GM21526 (cell line): ENCODE measurements around the gene CDON.

ENCODE experiments used
- ATAC-seq: cut with Tn5 transposase; IDR thresholded peaks from one replicate; pipeline ENCODE4 v1.9.1; 2021; ENCODE audit warnings: moderate library complexity; ENCODE audit not compliant: unreplicated experiment, low FRiP score

The CDON gene

GRCh38 chr11:125959511-125959910 is 103.2 kb downstream of the CDON start:
- ATAC-seq, result no peak

- ATAC-seq, result no peak
Observed at GRCh38 chr11:125958872-125959400, 103.7 kb downstream of the CDON start.

GRCh38 chr11:125957618-125958332 is 104.9 kb downstream of the CDON start:
- ATAC-seq, result no peak

- no peak for ATAC-seq
Observed at GRCh38 chr11:125956391-125957134, 106.1 kb downstream of the CDON start.

- no peak for ATAC-seq
Observed at GRCh38 chr11:125955856-125956255, 106.8 kb downstream of the CDON start.

GRCh38 chr11:125954945-125955640 is 107.6 kb downstream of the CDON start:
- ATAC-seq, result no peak

GRCh38 chr11:125954123-125954944 is 108.3 kb downstream of the CDON start:
- no peak for ATAC-seq

GRCh38 chr11:125953401-125953935 is 109.2 kb downstream of the CDON start:
- ATAC-seq, result no peak

- no peak for ATAC-seq
Observed at GRCh38 chr11:125952973-125953372, 109.7 kb downstream of the CDON start.

GRCh38 chr11:125952559-125952958 is 110.1 kb downstream of the CDON start:
- no peak for ATAC-seq

- no peak for ATAC-seq
Observed at GRCh38 chr11:125951731-125952130, 110.9 kb downstream of the CDON start.

GRCh38 chr11:125950696-125951651 is 111.7 kb downstream of the CDON start:
- no peak for ATAC-seq

GRCh38 chr11:125950178-125950490 is 112.5 kb downstream of the CDON start:
- no peak for ATAC-seq

GRCh38 chr11:125949271-125950177 is 113.1 kb downstream of the CDON start:
- ATAC-seq, result no peak

- no peak for ATAC-seq
Observed at GRCh38 chr11:125948278-125949051, 114.2 kb downstream of the CDON start.

- ATAC-seq, result no peak
Observed at GRCh38 chr11:125947419-125948277, 115.0 kb downstream of the CDON start.
